Measurements from ENCODE around the gene ITFG1. TPM values are rescaled to one million over a fixed set of nuclear protein-coding genes. Genes with fewer than 3 reads are reported as not detected.

The ITFG1 gene
- total RNA-seq (2014; rRNA removed; shearing (Covaris generic)) = 90.9 and 124 TPM in 2 replicates

DNA sequence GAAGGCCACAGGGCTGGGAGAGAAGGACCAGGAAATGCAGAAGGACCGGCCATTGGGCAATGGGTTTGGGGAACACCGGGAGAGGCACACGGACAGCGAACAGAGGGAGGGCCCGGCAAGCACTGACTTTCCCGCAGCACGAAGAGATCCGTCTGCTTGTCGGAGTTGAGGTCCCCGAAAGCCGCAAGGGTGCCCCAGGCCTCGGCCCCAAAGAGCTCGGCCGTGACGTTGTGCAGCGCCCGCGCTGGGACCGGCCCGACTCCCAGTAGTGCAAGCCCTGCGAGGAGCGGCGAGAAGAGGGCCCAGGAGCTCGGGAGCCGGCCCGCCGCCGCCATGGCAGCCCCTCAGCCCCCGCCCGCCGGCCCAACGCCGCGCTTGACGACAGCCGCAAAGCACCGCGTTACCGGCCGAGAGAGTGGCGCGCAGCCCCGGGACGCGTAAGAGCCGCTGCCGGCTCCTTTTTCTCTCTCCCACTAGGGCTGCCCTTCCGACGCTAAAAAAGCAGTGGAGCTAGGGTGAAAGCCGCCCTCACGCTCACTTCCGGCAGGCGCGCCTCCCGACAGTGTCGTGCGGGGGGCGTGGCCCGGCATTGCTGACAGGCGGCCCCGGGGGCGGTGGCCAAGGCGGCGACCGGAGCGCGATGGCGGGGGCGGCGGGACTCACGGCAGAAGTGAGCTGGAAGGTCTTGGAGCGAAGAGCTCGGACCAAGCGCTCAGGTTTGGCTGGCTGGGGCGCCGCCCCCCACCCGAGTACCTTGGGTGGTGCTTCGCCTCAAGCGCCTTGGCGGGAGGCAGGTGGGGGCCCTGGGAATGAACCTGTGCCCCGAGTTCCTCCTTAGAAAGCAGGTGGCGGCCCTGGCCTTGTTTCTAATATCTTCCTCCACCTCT lies at the start of gene ITFG1, which contains the start of gene PHKB:
Gene ITFG1 (minus strand): TSS at position 353 of the 887 bp plus-strand sequence. CDS start 18 bp downstream, at position 335.
Gene PHKB (plus strand): TSS at position 621 of the 887 bp plus-strand sequence. CDS start 20 bp downstream, at position 641.
- peak; percentile 93 for DNase-seq (ENCODE audit: low read depth)

DNA sequence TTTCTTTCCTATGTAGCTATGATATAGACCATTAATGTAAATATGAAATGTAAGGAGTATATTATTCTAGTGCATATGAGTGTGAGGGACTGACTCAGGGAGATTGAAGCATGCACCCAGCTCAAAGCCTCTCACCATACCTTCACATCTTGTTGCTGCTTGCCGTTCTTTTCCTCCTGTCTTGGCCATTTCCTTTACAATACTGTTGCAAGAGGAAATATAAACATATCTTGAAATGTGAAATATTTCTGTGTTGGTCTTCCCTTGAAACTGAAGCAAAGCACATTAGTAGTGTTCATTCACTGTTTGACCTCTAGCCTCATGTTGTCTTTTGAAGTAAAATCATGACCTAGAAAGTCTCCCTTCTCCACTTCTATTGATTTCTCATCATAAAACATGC lies 46.8 kb upstream of the ITFG1 start:
- no peak for DNase-seq (ENCODE audit: low read depth)

DNA sequence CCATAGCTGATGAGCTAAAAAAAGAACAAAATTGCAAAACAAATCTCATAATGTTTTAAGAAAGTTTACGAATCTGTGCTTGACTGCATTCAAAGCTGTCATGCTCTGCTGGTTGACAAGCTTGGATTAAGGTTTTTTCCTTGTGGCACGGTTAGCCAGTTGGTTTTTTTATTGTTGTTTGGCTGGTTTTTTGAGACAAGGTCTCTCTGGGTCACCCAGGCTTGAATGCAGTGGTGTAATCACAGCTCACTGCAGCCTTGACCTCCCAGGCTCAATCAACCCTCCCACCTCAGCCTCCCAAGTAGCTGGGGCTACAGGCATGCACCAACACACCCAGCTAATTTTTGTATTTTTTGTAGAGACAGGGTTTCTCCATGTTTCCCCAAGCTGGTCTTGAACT lies 45.9 kb upstream of the ITFG1 start:
- no peak for DNase-seq (ENCODE audit: low read depth)

DNA sequence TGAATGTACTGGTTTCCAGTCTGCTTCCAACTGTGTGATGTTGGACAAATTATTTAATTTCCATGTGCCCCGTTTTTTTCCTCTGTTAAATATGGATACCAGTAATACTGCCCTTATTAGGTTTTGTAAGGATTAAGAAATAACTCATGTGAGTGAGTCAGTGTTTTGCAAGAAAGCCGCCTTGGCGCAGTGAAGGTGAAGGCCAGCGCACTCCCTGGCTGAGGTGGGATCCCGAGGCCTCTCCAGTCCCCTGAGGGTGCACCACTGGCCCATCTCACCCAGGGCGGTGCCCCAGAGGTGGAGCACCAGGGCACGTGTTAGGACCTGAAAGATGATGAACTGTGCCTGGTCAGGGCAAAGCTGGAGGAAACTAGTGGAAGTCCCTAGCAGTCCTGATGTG lies 43.7 kb upstream of the ITFG1 start:
- DNase-seq (ENCODE audit: low read depth) = no peak

DNA sequence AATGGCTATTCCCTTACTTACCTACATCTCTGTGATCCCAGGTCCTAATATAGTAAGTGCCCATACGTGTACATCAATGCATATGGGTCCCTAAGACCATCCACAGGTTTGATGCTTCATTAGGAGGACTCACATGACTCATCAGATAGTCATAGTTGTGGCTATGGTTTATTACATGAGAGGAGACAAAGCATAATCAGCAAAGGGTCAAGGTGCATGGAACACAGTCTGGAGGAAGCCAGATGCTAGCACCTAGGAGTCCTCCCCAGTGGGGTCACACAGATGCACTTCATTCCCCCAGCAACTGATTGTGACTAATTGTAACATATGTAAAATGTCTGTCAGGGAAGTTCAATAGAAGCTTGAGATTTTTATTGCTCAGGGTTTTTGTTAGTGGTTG lies 43.1 kb upstream of the ITFG1 start:
- DNase-seq (ENCODE audit: low read depth) = peak; percentile 81

DNA sequence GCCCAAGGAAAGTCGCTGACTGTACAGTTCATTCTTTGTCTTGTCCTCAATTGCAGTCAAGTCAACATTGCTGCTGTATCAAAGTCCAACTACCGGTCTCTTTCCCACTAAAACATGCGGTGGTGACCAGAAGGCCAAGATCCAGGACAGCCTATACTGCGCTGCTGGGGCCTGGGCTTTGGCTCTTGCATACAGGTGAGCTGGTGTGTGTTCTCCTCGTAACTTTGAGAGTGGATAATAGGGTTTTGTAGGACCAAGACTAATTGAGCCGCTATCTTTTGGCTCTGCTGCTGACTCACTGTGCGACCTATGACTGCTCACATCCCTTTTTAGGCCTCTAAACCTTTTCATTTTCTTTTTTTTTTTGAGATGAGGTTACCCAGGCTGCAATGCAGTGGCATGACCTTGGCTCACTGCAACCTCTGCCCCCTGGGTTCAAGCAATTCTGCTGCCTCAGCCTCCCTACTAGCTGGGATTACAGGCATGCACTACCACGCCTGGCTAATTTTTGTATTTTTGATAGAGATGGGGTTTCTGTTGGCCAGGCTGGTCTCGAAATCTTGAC lies 38.9 kb upstream of the ITFG1 start:
- no peak for DNase-seq (ENCODE audit: low read depth)

DNA sequence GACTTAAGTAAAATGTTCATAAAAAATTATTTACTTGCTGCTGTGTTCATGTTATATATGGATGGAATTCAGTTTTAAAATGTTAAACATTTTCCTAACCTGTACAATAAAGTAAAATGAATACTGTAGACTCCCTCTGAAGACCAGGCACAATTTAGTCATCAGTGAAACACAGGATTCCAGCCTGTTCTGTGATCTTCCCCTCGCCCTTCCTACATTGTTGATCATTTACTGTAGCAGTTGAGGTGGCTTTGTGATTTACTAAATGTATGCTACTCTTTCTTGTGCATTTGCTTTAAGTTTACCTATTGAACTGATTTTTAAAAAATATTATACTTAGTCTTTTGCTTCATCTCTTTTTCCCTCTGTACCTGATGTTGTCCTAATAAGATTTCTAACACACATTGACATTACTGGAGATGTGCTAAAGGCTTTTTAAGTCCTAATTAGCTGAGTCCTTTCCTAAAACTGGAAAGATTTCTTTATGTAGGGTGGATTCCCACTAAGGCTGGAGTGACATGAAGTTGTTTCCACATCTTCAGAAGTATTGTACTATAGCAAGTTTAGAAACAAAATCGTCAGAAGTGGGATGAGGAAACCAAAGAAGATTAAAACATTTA lies 38.3 kb upstream of the ITFG1 start:
- no peak for DNase-seq (ENCODE audit: low read depth)

DNA sequence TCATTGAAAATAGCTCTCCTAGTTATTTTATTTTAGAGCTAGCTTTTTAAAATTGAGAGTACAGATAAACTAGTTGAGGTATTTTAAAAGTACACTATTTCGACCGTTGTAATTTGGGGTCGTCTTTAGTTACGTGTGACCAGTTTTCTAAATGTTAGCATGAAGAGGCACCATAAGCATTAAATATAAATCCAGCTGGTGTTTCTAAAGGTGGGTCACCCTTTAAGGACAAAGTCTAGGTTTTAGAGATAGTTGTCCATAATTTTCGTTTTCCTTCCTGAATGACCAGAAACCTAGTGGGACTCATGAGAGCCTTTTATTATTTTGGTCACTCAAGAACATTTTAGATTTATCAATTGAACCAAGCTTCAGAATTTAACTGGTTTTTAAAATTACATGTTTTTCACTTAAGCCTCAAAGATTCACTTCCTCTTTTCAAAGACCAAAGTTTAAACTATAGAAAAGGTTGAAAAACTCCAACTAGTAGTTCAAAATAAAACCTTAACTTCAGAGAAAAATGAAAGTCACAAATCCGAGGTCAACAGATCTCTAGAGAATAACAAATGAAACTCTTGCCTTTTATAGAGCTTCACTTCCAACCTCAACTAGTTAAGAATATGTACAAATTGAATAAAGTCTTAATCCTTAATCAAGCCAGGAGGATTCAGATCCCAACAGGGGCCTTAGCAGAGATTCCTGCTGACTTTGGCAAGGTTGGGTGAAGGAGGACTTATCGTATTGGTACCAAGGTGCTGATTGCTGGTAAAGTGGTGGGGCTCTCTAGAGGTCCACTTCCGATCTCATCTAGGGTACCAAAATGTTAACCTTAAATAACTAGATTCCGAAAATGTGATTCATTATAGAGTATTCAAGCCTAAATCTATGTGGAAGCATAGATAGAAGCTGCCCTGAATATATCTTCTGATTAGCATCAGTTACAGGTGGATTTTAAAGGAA lies 32.8 kb upstream of the ITFG1 start:
- no peak for DNase-seq (ENCODE audit: low read depth)

DNA sequence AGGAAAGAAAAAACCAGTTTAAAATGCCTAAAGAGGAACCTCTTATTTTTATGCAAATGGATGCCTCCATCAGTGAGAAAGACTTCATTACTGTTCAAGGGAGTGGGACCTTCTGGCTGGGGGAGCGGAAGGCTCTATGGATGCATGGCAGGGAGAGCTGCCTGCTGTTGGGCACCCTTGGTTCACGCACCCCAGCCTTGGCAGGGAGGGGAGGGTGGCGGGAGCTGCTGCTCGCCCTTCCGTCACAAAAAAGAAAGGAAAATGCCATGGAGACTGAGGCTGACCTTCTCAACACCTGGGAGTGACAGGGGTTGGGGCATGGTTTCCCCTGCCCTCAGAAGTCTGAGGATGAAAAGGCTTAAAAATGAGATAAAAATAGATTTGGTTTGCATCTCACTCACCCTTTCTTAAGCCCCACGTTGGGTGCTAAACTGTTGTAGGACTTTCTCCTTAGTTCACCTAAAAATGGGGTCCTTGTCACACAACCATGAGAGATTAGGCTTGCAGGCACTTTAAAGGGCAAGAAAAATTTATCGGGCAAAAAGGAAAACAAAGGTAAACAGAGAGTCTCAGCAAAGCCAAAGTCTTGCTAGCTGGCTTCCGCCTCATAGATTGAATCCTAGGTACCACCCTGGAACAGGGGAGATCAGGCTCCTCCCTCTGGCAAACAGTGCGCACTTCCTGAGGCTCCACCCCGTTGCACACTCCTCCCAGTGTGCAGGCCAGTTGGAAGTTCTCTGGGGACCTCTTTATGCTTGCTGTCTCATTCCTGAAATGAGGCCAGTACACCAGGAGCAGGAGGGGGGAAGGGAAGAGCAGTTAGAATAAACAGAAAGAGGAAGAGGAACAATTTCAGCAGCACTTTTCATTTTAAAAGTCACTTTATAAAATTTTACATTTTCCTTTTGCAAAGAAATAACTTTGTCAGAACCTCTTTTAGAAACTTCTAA lies 31.8 kb upstream of the ITFG1 start:
- no peak for DNase-seq (ENCODE audit: low read depth)

DNA sequence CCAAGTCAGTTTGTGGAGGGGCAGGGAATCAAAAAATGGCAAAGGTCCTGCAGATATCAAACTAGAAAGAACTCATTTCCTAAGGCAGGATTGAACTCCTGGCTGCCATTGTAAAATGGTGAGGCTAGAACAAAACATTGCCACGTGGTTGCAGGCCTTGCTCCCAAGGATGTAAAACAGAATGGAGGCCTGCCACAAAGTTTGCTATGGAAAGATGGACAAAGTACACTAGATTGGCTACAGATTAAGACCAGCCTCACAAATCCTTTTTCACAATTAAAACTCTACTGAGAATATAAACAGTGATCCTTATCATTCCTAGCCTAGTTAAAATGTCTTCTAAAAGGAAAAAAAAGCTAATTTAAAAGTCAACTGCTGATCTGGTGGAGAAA lies 31.2 kb upstream of the ITFG1 start:
- no peak for DNase-seq (ENCODE audit: low read depth)

DNA sequence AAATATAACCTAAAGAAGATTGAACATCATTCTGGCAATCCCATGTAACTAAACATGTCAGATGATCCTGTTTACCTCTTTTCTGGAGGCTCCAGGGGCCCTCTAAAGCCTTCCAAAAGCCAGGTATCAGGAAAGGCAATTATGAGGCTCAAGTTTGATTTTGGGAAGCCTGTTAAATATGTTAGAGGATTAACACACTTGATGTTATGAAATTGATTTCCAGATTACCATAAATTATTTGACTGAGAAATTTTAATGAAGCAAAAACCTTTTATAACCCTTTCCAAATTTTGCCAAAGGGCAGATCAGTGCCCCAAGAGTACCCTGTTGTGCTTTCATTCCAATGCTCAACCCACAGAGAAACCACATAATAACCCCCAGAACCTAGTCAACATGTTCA lies 29.6 kb upstream of the ITFG1 start:
- DNase-seq (ENCODE audit: low read depth) = no peak

DNA sequence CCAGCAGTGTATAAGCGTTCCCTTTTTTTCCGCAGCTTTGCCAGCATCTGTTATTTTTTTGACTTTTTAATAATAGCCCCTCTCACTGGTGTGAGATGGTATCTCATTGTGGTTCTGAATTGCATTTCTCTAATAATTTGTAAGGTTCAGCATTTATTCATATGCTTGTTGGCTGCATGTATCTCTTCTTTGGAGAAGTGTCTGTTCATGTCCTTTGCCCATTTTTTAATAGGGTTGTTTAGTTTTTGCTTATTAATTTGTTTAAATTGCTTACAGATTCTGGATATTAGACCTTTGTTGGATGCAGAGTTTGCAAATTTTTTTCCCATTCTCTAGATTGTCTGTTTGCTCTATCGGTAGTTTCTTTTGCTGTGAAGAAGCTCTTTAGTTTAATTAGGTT lies 27.2 kb upstream of the ITFG1 start:
- DNase-seq (ENCODE audit: low read depth) = no peak

DNA sequence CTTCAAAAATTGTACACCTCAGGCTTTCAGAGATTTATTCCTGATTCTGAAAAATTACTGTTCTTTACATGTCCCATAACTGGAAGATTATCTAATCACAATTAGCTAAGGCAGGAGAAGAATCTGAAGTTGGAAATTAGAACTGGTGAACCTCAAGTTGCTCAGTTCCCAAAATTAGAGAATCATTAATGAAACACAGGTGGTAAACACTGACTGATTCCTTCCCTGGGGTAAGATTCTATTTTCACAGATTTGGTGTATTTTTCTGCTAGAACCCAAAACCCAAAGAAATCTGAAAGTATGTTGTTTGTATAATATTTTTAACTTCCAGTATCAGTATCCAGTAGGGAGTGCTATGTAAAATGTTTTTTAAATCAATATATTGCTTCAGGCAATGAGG lies 26.0 kb upstream of the ITFG1 start:
- no peak for DNase-seq (ENCODE audit: low read depth)

DNA sequence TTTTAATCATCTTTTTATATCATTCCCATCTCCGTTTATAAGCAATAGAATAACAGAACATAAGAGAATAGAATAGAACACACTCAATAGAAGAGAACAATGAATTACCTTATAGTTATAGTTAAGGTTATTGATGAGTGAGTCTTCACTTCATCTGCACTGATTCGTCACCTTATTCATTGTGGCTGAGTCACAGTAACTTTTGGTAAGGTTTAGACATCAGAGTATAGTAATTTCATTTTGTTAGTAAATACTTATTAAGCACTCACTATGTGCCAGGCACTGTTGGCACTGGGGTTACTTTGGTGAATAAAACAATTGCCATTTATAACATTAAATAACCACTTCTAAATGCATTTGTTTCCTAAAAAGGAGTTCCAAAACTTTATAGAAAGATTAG lies 22.8 kb upstream of the ITFG1 start:
- no peak for DNase-seq (ENCODE audit: low read depth)

DNA sequence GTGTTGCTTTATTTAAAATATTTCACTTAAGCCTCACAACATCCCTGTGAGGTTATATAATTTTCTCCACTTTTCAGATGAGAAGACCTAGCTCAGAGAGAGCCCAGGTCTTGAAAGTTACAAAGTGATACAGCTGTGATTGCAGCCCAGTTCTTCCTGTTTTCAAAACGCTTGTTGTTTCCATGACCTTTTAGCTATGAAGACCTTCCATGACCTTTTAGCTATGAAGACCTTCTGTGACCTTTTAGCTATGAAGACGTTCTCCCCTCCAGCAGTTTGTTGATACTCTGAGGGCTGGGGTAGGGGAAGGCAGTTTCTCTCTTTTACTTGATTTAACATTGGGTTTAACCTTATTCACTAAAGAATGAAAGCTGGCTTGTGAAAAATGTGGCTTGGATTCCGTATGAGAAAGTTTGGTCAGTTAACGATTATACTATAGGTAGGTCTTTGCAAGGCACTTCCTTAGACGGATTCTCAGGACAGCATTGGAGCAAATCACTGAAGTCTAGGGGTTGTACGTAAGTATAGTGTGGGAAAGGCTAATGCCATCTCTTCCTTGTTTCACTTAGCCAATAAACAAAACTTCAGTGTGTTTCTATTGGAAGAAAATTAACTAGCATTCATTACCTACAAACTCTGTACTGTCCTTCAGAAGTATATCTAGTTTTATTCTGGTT lies 21.0 kb upstream of the ITFG1 start:
- DNase-seq (ENCODE audit: low read depth) = no peak

DNA sequence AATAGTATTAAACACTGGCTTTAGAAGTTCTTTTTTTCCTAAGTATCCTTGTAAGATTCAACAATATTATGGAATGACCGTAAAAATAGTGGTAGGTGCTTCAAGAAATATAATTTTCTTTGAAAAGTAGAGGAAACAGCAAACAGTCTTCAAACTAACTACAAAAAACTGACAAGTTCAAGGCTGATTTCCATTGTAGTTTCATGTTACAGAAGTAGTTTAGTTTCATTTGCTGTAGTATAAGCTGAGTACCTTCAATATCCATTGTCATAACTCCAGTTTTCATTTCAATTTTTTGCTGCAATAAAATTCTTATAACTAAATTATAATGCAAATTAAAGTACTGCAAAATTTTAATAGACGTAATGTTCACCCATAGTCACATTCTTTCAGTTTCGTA lies 19.5 kb upstream of the ITFG1 start:
- no peak for DNase-seq (ENCODE audit: low read depth)

DNA sequence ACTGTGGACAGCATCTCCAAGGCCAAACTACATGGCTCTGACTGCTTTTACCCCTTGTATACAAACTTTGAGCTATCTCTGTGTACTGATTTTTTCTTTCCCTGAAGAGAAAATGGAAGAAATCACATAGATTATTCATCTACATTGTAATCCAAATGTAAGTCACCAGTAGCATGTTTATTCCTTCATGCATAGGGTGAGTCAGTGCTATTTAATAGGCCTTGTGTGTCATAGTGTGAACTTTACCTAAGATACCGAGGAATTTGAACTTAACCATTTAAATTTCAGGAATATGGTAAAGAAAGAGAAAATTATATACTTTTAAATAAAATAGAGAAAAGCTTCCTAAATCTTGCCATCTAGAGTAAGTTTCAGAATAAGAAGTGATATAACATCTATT lies 16.8 kb upstream of the ITFG1 start:
- DNase-seq (ENCODE audit: low read depth) = peak; percentile 39

DNA sequence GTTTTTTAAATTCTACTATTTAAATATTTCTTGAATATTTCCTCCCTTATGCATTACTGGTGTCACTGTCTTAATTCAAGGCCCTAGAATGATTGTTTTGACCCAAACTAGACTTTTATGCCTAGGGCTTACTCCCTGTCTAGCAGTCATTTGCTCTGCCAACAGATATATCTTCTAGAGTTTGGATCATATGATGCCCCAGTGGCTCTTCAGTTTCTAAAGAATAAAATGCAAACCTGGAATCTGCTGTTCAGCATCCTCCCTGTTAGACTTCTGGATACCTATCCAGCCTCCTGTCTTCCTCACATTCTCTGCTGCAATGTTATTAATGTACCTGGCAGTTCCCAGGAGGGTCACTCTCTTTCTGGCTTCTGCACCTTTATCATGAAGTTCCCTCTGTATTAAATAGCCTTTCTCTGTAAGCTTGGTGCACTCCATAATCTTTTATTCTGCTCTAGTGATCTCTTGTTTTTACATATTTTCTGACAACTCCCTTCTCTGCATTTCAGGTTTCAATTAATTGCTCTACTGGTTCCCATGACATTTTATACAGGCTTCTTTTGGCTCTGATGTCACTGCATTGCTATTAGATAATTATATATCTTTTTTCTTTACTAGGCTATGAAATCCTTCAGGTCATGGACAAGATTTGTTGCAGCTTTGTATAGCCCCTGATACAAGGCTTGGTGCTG lies 15.9 kb upstream of the ITFG1 start:
- DNase-seq (ENCODE audit: low read depth) = no peak

DNA sequence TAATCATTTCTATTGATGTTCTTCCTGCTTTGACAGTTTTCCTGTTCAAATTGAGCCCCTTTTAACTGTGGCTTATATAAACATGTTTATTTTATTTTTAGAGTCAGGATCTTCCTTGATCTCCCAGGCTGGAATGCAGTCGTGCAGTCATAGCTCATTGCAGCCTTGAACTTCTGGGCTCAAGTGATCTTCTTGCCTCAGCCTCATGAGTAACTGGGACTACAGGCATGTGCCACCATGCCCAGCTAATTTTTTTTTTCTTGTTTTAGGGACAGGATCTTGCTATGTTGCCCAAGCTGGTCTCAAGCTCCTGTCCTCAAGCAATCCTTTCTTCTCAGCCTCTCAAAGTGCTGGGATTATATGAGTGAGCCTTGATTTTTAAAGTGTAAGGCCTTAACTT lies 14.9 kb upstream of the ITFG1 start:
- DNase-seq (ENCODE audit: low read depth) = no peak

All from RPMI7951 (cell line).